GOT3 (cell line): Measurements from ENCODE around the gene ALG14.
"Not testable (repeated sequence)": the region's sequence is repeated elsewhere in the genome, so short reads cannot be mapped to it uniquely, and the experiment has no call there.

Experiments used
- DNase-seq: peaks from one replicate; lab custom pipeline; 2025; ENCODE audit warnings: mixed read lengths; lab: John Stamatoyannopoulos, UW

Gene ALG14

DNA sequence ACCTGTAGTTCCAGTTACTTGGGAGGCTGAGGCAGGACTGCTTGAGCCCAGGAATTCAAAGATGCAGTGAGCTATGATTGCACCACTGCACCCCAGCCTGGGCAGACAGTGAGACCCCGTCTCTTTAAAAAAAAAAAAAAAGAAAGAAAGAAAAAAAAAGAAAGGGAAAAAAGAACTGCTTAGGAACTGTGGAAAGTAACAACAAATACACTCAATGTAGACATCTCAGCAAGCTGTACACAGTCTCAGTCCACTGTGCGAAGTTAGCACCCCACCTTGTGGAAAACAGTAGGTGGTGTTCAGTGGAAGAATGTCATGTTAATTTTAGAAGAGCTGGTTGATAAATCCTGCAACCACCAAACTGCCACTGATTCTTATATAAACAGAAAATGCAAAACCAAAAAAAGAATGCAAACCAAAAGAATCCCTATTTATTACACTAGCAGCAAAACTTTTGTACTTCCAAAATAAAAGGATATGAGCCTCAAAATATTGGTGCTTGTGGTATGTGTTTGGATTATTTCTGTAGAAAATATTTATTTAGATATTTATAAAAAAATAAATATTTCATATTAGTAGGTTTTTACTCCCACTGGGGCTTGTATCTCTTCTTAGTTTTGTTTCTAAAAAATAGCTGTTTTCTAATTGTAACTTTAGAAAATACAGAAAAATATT is 31.1 kb downstream of the ALG14 start:
- DNase-seq: no peak

DNA sequence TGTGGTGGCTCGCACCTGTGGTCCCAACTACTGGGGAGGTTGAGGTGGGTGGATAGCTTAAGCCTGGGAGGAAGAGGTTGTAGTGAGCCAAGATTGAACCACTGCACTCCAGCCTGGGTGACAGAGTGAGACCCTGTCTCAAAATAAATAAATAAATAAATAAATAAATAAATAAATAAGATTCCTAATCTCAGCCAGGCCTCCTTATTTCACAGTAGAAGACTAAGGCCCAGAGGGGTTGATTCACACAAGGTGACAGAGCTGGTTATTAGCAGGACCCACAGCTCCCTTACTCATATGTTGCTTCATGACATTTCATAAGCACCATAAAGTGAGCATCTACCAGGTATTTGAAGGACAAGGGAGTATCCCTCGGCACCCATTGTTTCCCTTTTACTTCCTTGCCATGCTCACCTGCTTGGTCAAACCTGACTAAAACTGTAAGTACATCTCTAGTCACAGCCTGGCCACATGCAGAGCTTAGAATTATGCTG is 32.7 kb downstream of the ALG14 start:
- DNase-seq: no peak

DNA sequence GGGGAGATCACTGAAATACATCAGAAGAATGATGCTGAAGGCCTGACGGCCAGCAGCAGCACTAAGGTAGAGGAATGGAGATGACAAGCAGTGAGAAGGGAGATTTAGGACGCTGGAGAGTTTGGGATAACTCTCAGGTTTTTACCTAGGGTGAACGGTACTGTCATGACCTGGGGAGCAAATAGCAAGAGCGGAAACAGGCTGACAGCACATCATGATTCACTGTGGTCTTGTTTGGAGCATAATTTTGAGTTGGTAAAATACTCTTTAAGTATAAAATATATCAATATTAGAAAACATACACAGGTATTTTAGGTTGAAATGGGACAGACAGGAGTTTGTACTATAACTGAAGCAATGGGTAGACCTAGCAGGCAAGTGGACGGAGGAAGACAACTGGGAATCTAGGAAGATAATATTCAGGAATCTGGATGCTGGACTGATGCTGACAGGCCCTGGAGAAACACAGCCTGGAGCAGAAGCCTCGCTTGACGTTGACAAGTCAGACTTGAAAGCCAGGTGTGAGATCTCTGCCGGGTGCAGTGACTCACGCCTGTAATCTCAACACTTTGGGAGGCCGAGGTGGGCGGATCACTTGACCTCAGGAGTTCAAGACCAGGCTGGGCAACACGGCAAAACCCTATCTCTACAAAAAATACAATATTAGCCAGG is 33.3 kb downstream of the ALG14 start:
- DNase-seq: no peak

DNA sequence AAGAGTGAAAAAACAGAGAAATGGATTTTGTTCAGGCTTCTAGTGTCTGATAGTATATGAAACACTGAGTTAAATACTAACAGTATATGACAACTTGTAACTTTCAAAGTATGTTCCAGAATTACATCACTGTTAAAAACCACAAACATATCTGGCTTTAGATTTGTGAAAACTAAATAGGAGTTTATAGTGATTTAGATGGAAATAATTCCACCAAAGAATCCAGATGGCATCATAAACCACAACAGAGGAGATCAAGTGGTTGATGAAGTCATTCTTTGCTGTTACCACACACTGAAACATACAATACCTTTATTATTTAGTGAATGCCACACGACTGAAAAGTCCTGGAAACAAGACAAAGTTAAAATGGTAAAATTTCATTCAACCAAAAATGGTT is 37.2 kb downstream of the ALG14 start:
- DNase-seq: no peak

DNA sequence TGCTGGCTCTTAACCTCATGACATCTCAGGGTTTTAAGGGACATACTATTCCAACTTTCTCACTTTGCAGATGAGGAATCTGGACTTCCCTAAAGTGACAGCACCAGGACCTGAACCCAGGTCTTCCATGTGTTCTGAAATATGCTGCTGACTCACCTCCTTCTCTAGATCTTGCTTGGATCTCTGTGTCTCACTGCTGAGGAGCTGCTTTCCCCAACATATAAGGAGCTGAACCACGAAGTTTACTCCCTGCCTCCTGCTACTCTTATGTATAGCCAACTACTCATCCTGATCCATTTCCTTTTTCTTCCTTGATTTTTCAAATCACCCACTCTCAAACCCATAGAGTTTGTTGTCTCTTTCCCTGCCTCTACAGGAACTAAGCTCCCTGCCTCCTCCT is 38.2 kb downstream of the ALG14 start:
- DNase-seq: no peak

DNA sequence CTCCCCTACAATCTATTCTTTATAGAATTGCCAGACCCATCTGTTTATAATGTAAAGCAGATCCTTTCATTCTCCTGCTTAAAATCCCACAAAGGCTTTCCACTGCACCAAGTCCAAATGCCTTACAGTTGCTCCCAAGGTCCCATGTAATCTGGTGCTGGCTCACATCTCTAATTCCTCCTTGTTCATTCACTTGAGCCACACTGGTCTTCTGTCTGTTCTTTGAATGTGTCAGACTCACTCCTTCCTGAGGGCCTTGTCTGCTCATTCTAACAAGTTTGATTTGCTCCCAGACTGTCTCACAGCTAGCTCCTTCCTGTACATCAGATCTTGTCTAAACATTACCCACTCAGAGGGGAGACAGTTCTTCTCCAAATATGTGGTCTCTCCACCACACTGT is 38.9 kb downstream of the ALG14 start:
- no peak for DNase-seq

DNA sequence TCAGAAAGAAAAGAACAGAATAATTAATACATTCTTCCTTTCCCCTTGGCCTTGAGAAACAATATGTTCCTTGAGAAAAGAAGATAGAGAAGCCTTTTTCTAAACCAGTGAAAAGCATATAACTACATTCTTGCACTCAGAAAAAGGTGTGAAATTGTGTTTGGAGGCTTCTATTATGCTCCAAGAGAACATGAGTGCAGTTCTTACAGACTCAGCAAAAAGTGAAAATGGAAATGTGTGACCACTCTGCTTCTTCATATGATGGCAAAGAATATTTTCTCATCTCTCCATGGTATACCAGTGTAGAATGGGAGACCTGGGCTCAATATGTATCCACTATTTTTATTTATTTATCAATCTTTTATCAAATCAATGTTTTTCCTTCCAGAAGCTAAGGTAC is 43.2 kb downstream of the ALG14 start:
- DNase-seq: no peak

DNA sequence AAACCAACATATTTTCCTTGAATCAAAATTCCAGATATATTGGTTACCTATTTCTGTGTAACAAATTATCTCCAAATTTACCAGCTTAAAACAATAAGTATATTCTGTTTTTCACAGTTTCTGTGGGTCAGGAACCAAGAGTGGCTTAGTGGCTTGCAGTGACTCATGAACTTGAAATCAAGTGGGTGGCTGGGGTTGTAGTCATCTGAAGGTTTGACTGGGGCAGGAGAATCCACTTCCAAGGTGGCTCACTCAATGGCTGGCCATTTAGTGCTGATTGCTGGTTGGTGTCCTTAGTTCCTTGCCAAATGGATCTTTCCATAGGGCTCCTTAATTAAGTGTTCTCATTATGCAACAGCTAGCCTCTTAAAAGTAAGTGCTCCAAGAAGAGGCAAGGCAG is 43.8 kb downstream of the ALG14 start:
- no peak for DNase-seq

DNA sequence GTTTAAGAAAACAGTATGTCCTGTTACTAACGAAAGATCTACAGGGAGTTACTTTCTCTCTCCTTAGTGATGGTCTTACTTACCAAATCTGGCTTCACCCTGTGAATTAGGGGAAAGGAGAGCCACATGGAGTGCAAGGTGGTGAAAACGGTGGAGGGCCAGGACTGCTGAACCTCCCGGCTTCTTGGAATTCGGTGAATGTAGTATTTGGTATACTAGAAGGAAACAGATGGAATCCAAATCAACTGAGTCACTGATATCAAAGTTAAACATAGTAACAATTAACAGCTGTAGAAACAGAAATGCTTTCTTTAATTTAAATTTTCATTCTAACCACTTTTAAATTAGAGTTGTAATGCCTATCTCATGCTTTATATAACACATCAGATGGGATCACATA is 45.7 kb downstream of the ALG14 start:
- DNase-seq: no peak

DNA sequence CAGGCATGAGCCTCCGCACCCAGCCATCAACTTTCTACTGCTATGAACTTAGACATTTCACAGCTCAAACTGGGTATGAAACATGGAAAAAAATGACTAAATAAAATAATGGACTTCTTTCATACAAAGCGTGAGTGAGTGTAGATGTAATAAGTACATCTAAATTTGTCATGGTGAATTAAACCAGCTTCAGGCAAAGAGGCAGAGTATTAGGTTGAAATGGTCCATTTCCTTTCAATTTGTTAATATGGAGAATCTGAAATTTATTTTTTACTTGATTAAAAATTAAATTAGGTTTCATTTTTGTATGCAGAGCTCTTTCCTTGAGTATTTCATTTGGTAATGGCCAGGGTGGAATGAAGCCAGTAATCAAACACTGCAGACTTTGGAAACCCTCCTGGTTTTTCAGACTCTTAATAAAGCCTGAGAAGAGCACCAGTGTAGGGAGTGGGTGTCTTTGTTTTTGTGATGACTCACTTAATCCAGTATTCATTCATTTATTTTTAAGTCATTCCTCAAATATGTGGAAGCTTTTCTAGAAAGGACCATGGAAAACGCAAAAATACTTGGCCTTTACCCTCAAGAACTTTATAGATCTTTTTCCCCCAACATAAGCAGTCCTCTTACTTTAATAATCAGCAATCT is 49.2 kb downstream of the ALG14 start:
- DNase-seq: no peak

DNA sequence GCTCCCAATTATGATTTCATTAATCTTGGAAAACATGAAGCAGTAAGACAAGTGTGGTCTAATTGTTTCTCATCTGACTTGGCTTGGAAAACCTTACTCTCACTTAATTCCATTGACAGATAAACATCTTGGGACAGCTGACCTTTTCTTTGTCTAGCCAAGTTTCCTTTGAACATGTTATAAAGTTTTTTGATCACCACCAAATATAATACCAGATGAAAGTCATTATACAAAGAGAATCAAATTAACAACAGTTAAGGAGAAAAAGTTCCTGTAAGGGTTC is 50.2 kb downstream of the ALG14 start:
- DNase-seq: no peak

DNA sequence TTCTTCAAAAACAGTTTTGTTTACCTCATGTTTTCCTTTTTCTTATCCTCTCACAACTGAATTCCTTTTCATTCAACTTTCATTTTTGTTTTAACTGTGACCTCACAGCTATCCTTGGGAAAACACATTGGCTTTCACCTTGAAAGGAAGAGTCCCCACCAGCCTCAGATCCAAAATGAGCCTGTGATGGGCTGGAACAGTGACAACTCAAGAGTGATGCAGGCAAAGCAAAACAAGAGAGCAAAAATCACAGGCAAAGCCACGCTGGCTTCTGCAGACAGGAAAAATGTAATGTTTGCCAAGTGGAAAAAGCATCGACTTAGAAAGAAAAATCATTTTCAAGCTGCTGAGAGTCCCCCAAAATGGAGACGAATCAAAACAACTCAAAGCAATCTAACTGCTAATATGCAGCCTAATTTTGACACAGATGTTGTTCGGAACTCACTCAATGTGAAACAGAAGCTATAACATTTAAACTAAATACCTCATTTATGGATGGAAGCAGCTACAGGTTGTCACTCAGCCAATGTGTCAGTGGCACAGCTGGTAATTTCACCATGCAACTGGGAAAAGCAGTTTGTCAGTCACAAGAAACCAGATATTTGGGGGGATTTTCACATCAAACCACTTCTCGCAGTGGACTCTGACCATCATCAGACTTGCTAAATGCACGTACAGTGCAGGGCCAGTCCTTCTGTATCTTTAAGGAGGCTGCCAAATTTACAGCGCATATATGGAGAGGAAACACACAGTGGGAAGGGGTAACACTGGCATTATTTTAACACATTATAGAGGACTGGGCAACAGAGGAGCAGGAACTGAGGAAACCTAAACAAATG is 50.7 kb downstream of the ALG14 start:
- no peak for DNase-seq

DNA sequence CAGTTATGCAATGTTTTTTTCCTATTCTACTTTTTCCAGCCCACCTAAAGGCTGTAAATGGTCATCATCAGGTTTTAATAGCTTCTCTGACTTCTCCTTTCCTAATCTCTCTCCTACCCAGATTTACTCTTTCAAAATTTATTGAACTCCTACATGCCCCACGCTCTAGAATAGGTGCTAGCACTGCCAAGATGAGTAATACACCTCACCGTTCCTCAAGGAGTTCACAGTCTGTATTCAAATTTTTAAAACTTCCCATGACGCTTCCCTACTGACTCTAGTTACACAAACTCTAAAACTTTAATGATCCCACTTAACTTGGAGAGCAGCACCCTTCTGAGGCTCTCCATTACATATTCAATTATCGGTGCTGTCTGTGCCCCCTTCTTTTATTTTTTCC is 51.6 kb downstream of the ALG14 start:
- no peak for DNase-seq

DNA sequence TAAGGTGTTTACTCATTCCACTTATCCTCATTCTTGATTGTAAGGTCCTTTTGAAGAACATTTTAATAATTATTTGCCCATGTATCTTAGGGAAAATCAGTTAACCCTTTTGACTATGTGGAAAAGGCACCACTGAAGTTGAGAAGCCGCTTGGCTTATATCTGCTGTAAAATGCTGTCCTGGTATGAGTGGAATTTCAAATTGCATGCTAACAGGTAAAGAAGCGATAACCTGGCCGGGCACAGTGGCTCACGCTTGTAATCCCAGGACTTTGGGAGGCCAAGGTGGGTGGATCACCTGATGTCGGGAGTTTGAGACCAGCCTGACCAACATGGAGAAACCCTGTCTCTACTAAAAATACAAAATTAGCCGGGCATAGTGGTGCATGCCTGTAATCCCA is 53.3 kb downstream of the ALG14 start:
- not testable (repeated sequence) for DNase-seq

DNA sequence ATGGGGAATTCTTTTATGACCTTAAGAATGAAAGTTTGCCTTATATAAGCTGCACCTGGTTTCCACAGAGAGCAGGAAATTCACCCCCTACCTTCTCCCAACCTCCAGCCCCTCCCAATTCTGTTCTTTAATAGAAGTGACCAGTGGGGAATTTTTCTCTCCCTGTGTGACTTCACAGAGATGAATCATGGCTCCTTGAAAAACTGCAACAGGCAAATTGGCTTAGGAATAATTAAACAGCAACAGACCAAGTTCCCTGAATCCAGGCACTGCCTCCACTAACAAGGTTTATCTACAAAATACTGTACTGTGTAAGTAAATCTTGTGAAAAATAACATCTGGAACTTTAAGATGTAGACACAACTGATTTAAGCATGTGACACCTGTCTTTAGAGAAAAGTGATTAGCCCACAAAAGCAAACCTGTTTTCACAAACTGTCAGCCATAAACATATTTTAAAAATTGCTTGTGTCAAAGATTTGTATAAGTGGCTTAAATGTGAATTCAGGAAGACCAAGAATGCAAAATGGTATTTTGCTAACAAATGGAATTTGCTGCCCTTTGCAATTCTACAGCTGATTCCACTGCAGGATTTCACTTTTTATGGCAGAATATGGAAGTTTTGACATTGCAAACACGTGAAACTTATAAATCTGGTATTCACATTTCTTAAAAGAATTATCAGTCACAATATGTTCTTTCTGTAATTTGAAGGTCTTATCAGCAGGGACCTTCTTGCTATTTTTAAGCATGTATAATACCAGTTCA is 54.0 kb downstream of the ALG14 start:
- no peak for DNase-seq

DNA sequence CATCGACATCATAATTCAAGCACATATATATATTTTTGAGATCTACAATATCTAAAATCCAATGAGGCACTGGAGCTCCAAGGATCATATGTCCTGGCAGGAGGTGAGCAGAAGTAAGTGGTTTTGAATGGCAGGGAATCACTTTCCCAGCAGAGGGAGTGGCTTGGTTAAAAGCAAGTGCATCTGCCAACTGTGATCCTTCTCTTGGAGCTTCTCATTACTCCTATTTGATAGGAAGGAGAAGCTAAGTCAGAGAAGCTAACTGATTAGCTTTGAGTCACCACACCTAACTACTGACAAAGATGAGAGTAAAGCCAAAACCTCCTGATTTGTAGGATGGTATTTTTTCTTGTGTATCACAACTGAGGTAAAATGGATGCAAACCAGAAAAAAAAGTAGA is 55.0 kb downstream of the ALG14 start:
- no peak for DNase-seq

DNA sequence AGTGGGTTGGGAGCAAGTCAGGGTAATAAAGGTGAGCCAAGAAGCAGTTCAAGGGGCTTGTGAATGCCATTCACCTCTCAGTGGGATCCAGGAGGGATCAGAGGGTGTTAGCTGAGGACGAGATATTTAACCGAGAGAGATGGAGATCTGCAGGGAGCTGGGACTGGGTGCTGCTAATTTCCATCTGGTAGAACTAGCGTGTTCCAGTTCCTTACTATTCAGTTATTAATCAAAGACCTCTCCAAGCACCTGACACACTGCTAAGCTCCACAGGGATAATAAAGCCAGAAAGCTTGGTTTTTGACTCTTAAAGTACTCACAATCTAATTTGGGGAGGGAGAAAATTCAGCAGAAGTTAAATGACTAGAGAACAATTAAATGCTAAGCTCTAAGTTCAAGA is 57.7 kb downstream of the ALG14 start:
- no peak for DNase-seq

DNA sequence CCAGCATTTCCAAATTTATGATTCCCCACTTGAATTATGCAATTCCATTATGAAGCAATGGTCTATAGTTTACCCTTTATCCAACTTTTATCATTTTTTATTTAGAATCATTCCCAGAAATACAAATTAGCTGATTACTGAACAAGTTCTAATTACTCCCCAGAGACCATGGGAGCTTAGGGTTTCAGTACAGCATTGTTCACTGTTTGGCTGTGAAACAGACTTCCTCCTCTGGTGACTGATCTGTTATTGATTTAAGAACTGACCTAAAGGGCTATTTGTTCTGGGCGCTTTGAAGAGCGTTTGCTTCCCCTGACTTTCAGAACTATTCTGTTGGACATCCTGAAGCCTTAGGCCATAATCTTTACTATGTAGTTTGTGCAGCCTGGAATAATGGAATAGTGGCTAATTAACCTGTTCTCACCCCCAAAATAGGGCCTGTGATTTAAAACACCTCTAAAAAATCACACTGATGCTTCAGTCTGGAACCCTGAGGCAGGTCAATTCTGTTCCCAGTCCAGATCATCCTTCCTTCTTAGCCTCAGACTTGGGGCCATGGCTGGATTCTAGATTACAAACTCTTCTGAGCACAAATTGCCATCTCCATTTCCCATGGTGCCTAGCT is 58.7 kb downstream of the ALG14 start:
- no peak for DNase-seq

DNA sequence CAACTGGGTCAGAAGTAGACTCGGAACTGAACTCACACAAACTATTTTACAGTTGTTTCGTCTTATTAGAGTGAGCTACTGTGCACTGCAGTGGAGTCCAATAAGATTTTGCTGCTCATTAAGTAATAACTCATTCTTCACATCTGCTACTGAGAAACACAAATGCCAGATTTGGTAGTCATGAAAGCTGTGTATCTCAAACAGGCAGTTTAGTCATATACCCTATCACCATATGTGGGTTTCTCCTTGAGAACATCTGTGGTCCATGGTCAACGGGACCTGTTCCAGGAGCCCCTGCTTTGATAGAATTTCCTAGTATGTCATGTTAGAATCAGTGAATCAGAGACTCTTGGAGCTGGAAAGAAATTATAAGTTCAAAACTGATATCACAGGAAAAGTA is 60.4 kb downstream of the ALG14 start:
- DNase-seq: no peak

DNA sequence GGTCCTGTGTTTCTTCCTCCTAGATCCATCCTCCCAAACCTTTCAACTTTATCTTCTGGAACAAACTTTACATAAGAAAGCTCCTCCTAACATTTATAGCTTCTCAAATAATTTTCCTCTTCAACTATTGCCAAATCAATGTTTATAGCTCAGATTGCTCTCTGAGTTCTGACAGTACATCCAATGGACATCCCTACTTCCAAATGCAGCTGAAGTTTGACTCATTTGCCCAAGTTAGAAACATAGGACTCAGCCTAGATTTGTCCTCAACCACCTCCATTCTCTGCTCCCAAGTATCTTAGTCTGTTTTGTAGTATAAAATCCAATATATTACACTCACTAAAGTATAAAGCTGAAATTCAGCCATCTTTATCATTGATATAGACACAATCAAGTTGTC is 62.6 kb downstream of the ALG14 start:
- no peak for DNase-seq

DNA sequence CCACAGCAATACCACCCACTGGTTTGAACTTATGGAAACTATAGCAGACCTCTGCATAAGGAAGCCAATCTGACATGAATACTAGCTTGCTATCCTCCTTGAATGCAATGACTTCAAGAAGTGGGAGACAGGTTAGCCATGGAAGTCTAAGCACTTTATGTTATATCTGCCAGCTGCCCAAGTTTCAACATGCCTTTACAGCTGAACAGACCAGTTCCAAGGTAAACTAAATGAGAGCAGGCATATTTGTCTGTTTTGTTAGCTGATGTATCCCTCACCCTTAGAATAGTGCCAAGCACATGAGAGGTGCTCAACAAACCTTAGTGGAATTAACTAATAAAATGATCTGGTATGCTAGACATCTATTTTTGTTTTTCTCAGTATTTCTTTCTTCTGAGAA is 65.1 kb downstream of the ALG14 start:
- no peak for DNase-seq

DNA sequence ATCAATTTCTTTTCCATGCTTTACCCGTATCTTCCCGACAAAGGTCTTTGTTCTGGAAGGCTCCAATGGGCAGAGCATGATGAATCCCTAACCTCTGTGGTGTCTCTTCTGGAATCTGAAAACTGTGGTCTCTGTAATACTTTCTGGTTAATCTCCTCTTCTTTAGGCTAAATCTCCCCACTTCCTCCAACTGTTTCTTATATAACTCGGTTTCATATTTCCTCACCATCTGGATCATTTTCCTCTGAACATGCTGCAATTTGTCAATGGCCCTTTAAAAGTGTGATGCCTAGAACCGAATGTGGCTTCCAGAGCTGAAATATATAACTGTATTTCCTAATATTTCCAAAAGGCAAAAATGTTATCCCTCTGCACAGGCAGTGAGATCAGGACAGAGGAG is 66.1 kb downstream of the ALG14 start:
- DNase-seq: no peak
